CD1c-positive myeloid dendritic cell (primary cell): ENCODE measurements around the gene ACOT12.

Experiments used
- DNase-seq: peaks from one replicate; pipeline ENCODE4 v3.0.0-alpha.2; 2016; ENCODE audit errors: extremely low spot score

The ACOT12 gene

GRCh38 chr5:81400375-81400774, 6.4 kb upstream of the ACOT12 start:
- peak; percentile 15 for DNase-seq

- DNase-seq, result peak; percentile 29
Observed at GRCh38 chr5:81398741-81399140, 4.8 kb upstream of the ACOT12 start.

- no peak for DNase-seq
Observed at GRCh38 chr5:81397176-81397575, 3.2 kb upstream of the ACOT12 start.

GRCh38 chr5:81395262-81395661, 1.3 kb upstream of the ACOT12 start:
- DNase-seq, result no peak

- no peak for DNase-seq
Observed at GRCh38 chr5:81393430-81393782, 528 bp downstream of the ACOT12 start.

GRCh38 chr5:81389025-81389424, 4.9 kb downstream of the ACOT12 start:
- no peak for DNase-seq

- no peak for DNase-seq
Observed at GRCh38 chr5:81388169-81388568, 5.8 kb downstream of the ACOT12 start.

- no peak for DNase-seq
Observed at GRCh38 chr5:81383867-81384266, 10.1 kb downstream of the ACOT12 start.

- no peak for DNase-seq
Observed at GRCh38 chr5:81371354-81371876, 22.5 kb downstream of the ACOT12 start.

GRCh38 chr5:81370912-81371311, 23.0 kb downstream of the ACOT12 start:
- no peak for DNase-seq

GRCh38 chr5:81365541-81365940, 28.4 kb downstream of the ACOT12 start:
- DNase-seq, result no peak

- DNase-seq, result peak; percentile 51
Observed at GRCh38 chr5:81363093-81363871, 30.7 kb downstream of the ACOT12 start.

- DNase-seq, result no peak
Observed at GRCh38 chr5:81361600-81361999, 32.3 kb downstream of the ACOT12 start.

GRCh38 chr5:81360640-81361039, 33.3 kb downstream of the ACOT12 start:
- no peak for DNase-seq

GRCh38 chr5:81359881-81360280, 34.1 kb downstream of the ACOT12 start:
- DNase-seq, result no peak

GRCh38 chr5:81359108-81359507, 34.8 kb downstream of the ACOT12 start:
- DNase-seq, result no peak

GRCh38 chr5:81355291-81356251, 38.4 kb downstream of the ACOT12 start:
- no peak for DNase-seq

- no peak for DNase-seq
Observed at GRCh38 chr5:81354093-81354492, 39.8 kb downstream of the ACOT12 start.

- DNase-seq, result no peak
Observed at GRCh38 chr5:81353189-81353588, 40.7 kb downstream of the ACOT12 start.

- DNase-seq, result no peak
Observed at GRCh38 chr5:81350507-81350906, 43.4 kb downstream of the ACOT12 start.

GRCh38 chr5:81349161-81349560, 44.8 kb downstream of the ACOT12 start:
- DNase-seq, result no peak

GRCh38 chr5:81345411-81346003, 48.4 kb downstream of the ACOT12 start:
- DNase-seq, result no peak
